ENCODE data around the gene TMEM258.

TMEM258 gene

GRCh38 chr11:61795459-61795858 lies 3.1 kb upstream of the TMEM258 start:
- no peak for DNase-seq (ENCODE audit: low read depth)

- DNase-seq (ENCODE audit: low read depth): no peak
These were observed 2.2 kb upstream of the TMEM258 start for GRCh38 chr11:61794579-61794978.

GRCh38 chr11:61793829-61794204 lies 1.4 kb upstream of the TMEM258 start:
- no peak for DNase-seq (ENCODE audit: low read depth)

- no peak for DNase-seq (ENCODE audit: low read depth)
These were observed 857 bp upstream of the TMEM258 start for GRCh38 chr11:61793083-61793828.

- DNase-seq (ENCODE audit: low read depth): no peak
These were observed 576 bp downstream of the TMEM258 start for GRCh38 chr11:61791737-61792309.

- DNase-seq (ENCODE audit: low read depth): no peak
These were observed 4.4 kb downstream of the TMEM258 start for GRCh38 chr11:61787928-61788491.

GRCh38 chr11:61785837-61786402 lies 6.5 kb downstream of the TMEM258 start:
- DNase-seq (ENCODE audit: low read depth): no peak

GRCh38 chr11:61784506-61784805 lies 7.9 kb downstream of the TMEM258 start:
- no peak for DNase-seq (ENCODE audit: low read depth)

GRCh38 chr11:61783717-61784505 lies 8.5 kb downstream of the TMEM258 start:
- no peak for DNase-seq (ENCODE audit: low read depth)

- DNase-seq (ENCODE audit: low read depth): no peak
These were observed 9.6 kb downstream of the TMEM258 start for GRCh38 chr11:61782841-61783240.

GRCh38 chr11:61782299-61782698 lies 10.1 kb downstream of the TMEM258 start:
- no peak for DNase-seq (ENCODE audit: low read depth)

- no peak for DNase-seq (ENCODE audit: low read depth)
These were observed 10.8 kb downstream of the TMEM258 start for GRCh38 chr11:61781585-61781984.

- no peak for DNase-seq (ENCODE audit: low read depth)
These were observed 11.7 kb downstream of the TMEM258 start for GRCh38 chr11:61780581-61781162.

GRCh38 chr11:61779666-61780525 lies 12.5 kb downstream of the TMEM258 start:
- DNase-seq (ENCODE audit: low read depth): no peak

- DNase-seq (ENCODE audit: low read depth): no peak
These were observed 13.3 kb downstream of the TMEM258 start for GRCh38 chr11:61778920-61779650.

- DNase-seq (ENCODE audit: low read depth): no peak
These were observed 14.0 kb downstream of the TMEM258 start for GRCh38 chr11:61778357-61778886.

- DNase-seq (ENCODE audit: low read depth): no peak
These were observed 14.9 kb downstream of the TMEM258 start for GRCh38 chr11:61777234-61778090.

- DNase-seq (ENCODE audit: low read depth): no peak
These were observed 15.8 kb downstream of the TMEM258 start for GRCh38 chr11:61776561-61777075.

Data from CMK (cell line).